ENCODE results near the gene KRTAP4-4. TPM values are rescaled to one million over a fixed set of nuclear protein-coding genes. Genes with fewer than 3 reads are reported as not detected.

KRTAP4-4 gene
- total RNA-seq, 6 experiments from 2014 or later = not detected

DNA sequence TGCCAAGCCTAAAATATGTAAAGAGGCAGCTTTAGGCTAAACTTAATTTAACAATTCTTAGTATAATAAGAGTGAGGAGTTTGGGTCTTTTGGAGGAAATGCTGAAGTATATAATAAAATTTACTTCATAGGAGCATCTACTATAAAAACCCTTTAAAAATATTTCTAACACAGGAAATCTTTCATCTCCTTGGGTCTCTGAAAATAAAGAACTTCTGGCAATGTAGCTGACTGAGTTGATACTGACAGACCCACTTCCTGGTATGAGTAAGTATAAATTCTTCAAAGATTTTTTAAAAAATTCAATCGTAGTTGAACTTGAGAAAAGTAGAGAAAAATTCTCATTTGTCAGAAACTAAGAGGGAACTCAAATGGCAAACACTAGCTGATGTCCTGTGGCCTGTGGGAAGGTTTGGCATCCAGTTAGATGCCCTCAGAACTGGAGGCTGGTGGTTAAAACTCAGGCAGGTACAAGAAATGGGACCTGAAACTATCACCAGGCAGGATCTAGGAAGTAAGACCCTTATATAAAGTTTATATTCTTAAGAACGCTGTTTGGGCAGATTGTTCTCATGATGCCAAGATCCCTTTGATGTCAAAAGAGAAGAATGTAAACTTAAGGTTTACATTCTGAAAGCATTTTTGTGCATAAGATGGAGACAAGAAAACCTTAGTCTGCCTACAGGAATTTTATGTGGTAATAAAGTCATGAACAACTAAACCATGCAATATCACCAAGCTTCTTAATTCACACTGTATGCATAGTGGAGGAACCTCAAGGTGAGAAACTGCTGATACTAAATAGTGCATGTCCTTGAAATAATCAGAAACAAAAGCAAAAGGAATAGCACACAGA is 26.4 kb downstream of the KRTAP4-4 start:
- Histone ChIP-seq H3K4me1 (no peaks in the 10 kb centered on the region), H3K27me3 (no peaks in the 10 kb centered on the region), H3K36me3 (no peaks in the 10 kb centered on the region), H3K27ac (no peak overlapping the region), H3K9me3 (no peaks in the 10 kb centered on the region), H3K4me3 (no peak overlapping the region)
- ATAC-seq = no peak
- WGBS (ENCODE audit: insufficient coverage, low coverage, low lambda C conversion rate, missing lambda C conversion rate) = 34% methylated on average over 2 of the region's 2 CpGs
- TF ChIP-seq, protein P1, sequence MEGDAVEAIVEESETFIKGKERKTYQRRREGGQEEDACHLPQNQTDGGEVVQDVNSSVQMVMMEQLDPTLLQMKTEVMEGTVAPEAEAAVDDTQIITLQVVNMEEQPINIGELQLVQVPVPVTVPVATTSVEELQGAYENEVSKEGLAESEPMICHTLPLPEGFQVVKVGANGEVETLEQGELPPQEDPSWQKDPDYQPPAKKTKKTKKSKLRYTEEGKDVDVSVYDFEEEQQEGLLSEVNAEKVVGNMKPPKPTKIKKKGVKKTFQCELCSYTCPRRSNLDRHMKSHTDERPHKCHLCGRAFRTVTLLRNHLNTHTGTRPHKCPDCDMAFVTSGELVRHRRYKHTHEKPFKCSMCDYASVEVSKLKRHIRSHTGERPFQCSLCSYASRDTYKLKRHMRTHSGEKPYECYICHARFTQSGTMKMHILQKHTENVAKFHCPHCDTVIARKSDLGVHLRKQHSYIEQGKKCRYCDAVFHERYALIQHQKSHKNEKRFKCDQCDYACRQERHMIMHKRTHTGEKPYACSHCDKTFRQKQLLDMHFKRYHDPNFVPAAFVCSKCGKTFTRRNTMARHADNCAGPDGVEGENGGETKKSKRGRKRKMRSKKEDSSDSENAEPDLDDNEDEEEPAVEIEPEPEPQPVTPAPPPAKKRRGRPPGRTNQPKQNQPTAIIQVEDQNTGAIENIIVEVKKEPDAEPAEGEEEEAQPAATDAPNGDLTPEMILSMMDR (IDR thresholded peaks at IDR 0.05) = no peak
- TF ChIP-seq POLR2A (IDR thresholded peaks at IDR 0.05) = no peak
- intact Hi-C loops (cut with DNase I) = no loop called here
- no peak for DNase-seq

DNA sequence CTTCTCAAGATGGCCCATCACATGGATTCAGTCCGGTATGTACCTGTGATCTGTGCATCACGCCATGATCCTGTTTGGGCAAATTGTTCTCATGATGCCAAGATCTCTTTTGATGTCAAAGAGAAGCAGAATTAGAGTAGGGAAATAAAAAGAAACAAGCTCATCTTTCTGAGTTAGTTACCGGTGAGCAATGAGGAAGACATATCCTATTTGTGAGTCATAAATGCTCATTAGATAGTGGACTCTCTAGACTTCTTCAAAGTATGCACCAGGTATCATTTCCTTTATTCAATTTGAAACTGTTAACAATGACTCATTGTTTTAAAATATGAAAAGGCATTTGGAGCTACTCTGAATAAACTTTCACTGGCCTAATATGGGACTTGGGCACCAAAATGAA is 28.6 kb downstream of the KRTAP4-4 start:
- DNase-seq (no peak), ATAC-seq (no peak)
- no peaks in the 10 kb centered on the region for H3K4me1 ChIP-seq
- WGBS (ENCODE audit: insufficient coverage, low coverage, low lambda C conversion rate, missing lambda C conversion rate) = 57% methylated on average over 3 of the region's 3 CpGs
- no peaks in the 10 kb centered on the region for H3K9me3 ChIP-seq
- TF ChIP-seq, protein P1 (IDR thresholded peaks at IDR 0.05) = no peak
- TF ChIP-seq POLR2A (IDR thresholded peaks at IDR 0.05) = no peak
- H3K27ac ChIP-seq = no peak overlapping the region
- H3K36me3 ChIP-seq = no peaks in the 10 kb centered on the region
- intact Hi-C loops (cut with DNase I) = no loop called here
- no peaks in the 10 kb centered on the region for H3K27me3 ChIP-seq
- no peak overlapping the region for H3K4me3 ChIP-seq

DNA sequence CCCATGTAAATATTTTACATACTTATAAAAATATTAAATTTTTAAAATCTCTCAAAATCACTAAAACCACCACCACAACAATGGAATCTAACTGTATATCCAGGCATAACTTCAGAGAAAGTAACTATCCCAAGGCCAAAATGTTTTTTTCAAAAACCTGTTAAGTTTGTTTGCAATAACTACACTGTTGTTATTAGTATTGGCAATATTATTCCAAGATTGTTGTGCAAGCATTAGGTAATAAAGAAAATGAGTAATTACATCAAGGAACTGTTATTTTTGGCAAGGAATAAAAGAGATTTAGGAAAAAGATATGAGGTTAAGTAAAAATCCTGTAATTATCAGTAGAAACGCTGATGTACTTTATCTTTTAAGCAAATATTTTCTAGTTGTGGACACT is 33.2 kb downstream of the KRTAP4-4 start:
- Histone ChIP-seq H3K36me3 (no peaks in the 10 kb centered on the region), H3K4me3 (no peak overlapping the region), H3K27me3 (no peaks in the 10 kb centered on the region), H3K27ac (no peak overlapping the region), H3K4me1 (no peaks in the 10 kb centered on the region), H3K9me3 (no peaks in the 10 kb centered on the region)
- intact Hi-C loops (cut with DNase I) = no loop called here
- 39% methylated on average over 1 of the region's 1 CpG for WGBS (ENCODE audit: insufficient coverage, low coverage, low lambda C conversion rate, missing lambda C conversion rate)
- DNase-seq (no peak), ATAC-seq (no peak)
- no peak for TF ChIP-seq POLR2A (IDR thresholded peaks at IDR 0.05)
- TF ChIP-seq, protein P1 (IDR thresholded peaks at IDR 0.05) = no peak

DNA sequence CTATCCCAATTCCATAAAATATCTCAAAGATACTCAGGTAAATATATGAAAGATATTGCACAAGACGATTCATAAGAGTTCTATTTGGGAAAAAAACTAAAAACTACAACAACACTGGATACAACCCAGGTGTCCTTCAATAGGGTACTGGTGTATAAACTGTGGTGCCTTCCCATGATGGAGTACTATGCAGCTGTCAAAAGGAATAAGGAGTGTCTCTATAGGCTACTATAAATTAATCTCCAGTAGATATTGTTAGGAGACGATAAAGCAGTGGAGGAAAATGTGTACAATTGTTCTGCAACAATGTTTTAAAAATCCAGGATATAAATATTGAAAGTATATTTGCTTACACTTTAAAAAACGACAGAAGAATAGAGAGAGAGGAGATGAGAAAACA is 34.1 kb downstream of the KRTAP4-4 start:
- Histone ChIP-seq H3K36me3 (no peaks in the 10 kb centered on the region), H3K4me1 (no peaks in the 10 kb centered on the region), H3K4me3 (no peak overlapping the region), H3K9me3 (no peaks in the 10 kb centered on the region), H3K27me3 (no peaks in the 10 kb centered on the region), H3K27ac (no peak overlapping the region)
- intact Hi-C loops (cut with DNase I) = no loop called here
- TF ChIP-seq, protein P1 (IDR thresholded peaks at IDR 0.05) = no peak
- TF ChIP-seq POLR2A (IDR thresholded peaks at IDR 0.05) = no peak
- DNase-seq = no peak
- 51% methylated on average over 3 of the region's 3 CpGs for WGBS (ENCODE audit: insufficient coverage, low coverage, low lambda C conversion rate, missing lambda C conversion rate)
- ATAC-seq = no peak

All from right lobe of liver (tissue), 6 donors.